IgD-negative memory B cell (primary cell): ENCODE results near the gene OR4D10. TPM values are rescaled to one million over a fixed set of nuclear protein-coding genes. Genes with fewer than 3 reads are reported as not detected.
A peak's percentile ranks its signal among the peaks of the same experiment; 100 is the strongest.
"Not testable (repeated sequence)": the region's sequence is repeated elsewhere in the genome, so short reads cannot be mapped to it uniquely, and the experiment has no call there.

Source experiments
- H3K27ac Mint-ChIP-seq, 3 donors: one replicate each; pipeline ENCODE4 v1.8.0; 2020 to 2022; ENCODE audit warnings: mild to moderate bottlenecking in 3 of 3, mixed read lengths in 3 of 3, moderate library complexity in 1 of 3
- H3K27me3 Mint-ChIP-seq: one replicate; pipeline ENCODE4 v1.8.0; 2021; ENCODE audit warnings: mixed read lengths
- H3K36me3 Mint-ChIP-seq: one replicate; pipeline ENCODE4 v1.8.0; 2020; ENCODE audit warnings: mild to moderate bottlenecking, mixed read lengths
- H3K4me1 Mint-ChIP-seq, 3 donors: one replicate each; pipeline ENCODE4 v1.8.0; 2020 to 2022; ENCODE audit warnings: mixed read lengths in 3 of 3, mild to moderate bottlenecking in 1 of 3
- H3K4me3 Mint-ChIP-seq, 4 donors: one replicate each; pipeline ENCODE4 v1.8.0; 2020 to 2022; ENCODE audit warnings: mild to moderate bottlenecking in 4 of 4, mixed read lengths in 4 of 4, moderate library complexity in 3 of 4
- H3K9me3 Mint-ChIP-seq, 3 donors: one replicate each; pipeline ENCODE4 v1.8.0; 2020 to 2021; ENCODE audit warnings: mixed read lengths in 3 of 3, mild to moderate bottlenecking in 1 of 3
- polyA plus RNA-seq: library from polyadenylated mRNA; unstranded; fragments of 300-500 nt; fragmentation: Illumina TruSeq; gene quantifications from one replicate; pipeline ENCODE4 v1.2.3, GENCODE V29; 2021

Gene OR4D10
- polyA plus RNA-seq, 1 donor from 2014 or later = not detected

DNA sequence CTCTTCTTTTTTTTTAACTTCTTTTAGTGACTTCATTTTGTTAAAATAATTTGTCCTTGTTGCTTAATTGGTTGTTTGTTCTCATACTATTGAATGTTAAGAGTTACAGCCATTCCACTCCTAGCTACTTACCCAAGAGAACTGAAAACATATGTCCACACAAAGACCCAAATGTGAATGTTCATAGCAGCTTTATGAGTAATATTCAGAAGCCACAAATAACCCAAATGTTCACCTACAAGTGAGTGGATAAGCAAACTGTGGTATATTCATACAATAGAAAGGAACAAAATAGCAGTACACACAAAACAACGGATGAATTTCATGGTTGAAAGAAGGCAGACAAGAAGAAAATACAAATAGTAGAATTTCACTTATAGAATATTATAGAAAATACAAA is 28.8 kb downstream of the OR4D10 start:
- Mint-ChIP-seq H3K4me1 (peaks cover 0 to 3% (median 0%) of the 10 kb centered on the region in 3 donors), H3K36me3 (peaks cover 3% of the 10 kb centered on the region), H3K27me3 (peaks cover 13% of the 10 kb centered on the region), H3K27ac (no peak overlapping the region), H3K9me3 (peaks cover 0 to 3% (median 0%) of the 10 kb centered on the region in 3 donors), H3K4me3 (no peak overlapping the region)

DNA sequence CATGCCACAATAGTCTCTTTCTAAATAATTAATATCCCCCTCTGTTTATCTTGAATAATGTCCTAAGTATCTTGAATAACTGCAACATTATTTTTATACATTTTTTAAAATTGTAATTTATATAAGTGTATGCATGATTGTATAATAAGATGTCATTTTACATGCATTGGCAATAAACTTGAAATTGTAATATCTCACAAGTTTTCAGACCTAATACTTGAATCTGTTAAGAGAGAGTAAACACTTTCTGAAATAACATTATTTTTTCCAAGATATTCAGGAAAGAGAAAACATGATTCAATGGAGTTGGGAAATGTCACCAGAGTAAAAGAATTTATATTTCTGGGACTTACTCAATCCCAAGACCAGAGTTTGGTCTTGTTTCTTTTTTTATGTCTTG is 30.2 kb downstream of the OR4D10 start, which contains the start of gene OR4D11:
TSS of gene OR4D11 (plus strand) at position 301 of the 400 bp plus-strand sequence. CDS start at position 301, 0 bp downstream.
- H3K27me3 Mint-ChIP-seq = peaks cover 11% of the 10 kb centered on the region

DNA sequence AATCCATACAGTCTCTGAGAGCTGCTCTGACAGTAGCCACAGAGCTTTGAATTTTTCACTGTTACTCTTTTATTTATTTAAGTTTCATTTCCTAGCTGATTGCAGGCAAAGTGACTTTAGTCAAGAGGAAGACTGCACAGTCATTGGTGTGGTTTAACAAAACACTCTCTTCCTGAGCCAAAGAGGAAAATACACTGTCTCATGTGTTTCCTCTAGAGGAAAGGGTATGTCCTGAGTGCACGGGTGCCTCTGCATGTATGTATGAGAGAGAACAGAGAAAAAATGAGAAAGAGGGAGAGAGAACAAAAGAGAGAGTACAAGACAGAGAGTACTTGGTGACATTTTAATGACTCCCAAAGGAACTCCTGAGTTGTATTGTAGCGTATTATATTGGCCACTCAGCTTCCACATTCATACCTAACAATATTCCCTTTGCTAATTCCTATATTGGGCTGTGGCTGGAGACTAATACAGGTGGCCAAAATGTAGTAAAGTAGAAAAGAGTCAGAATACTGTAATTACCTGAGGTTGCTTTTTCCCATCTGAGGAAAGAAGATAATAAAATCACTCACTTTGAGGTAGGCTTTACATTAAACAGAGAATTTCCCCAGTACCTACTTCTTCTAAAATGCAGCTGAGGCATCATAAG is 38.0 kb downstream of the OR4D10 start, which contains the start of gene OR4D9:
TSS of gene OR4D9 (plus strand) at position 599 of the 649 bp plus-strand sequence. CDS start 3,374 bp downstream, outside the sequence.
- Mint-ChIP-seq H3K27ac (peak within 1 kb of the TSS in 1 of 3 donors; percentile 41), H3K36me3 (no peaks in the 10 kb centered on the region), H3K27me3 (peaks cover 14% of the 10 kb centered on the region), H3K4me3 (no peak within 1 kb of the TSS), H3K4me1 (peaks cover 0 to 5% (median 4%) of the 10 kb centered on the region in 3 donors), H3K9me3 (peaks cover 0 to 2% (median 0%) of the 10 kb centered on the region in 3 donors)

More for the DNA sequence above, 30.2 kb downstream of the OR4D10 start, which contains the start of gene OR4D11:
- Mint-ChIP-seq H3K27ac (no peak within 1 kb of the TSS), H3K9me3 (peaks cover 0 to 2% (median 0%) of the 10 kb centered on the region in 3 donors), H3K36me3 (peaks cover 3% of the 10 kb centered on the region), H3K4me1 (peaks cover 0 to 3% (median 0%) of the 10 kb centered on the region in 3 donors), H3K4me3 (peak within 1 kb of the TSS in 1 of 4 donors; percentile 22)

DNA sequence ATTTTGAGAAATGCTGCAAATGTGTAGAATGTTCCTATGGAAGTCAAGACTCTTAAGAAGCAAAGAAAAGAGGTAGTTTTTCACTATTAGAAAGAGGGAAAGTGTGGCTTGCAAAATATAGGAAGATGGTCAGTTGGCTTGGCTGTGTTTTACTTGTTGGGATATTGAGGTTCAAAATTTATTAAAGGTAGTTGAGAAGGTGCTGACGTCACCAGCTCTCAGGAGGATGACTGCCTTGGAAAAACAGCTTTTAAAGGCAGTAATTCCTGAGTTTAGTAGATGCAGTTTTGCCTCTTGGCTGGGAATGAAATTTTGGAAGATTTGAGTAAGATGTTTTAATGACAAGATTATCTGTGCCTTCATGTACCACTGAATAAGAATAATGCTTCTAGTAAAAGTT is 38.6 kb downstream of the OR4D10 start:
- H3K4me1 Mint-ChIP-seq = peaks cover 0 to 5% (median 4%) of the 10 kb centered on the region in 3 donors
- no peak overlapping the region for H3K4me3 Mint-ChIP-seq
- H3K9me3 Mint-ChIP-seq = peaks cover 0 to under 1% (median 0%) of the 10 kb centered on the region in 3 donors
- peak overlapping the region in 1 of 3 donors; percentile 41 for H3K27ac Mint-ChIP-seq
- H3K36me3 Mint-ChIP-seq = no peaks in the 10 kb centered on the region
- peaks cover 14% of the 10 kb centered on the region for H3K27me3 Mint-ChIP-seq

DNA sequence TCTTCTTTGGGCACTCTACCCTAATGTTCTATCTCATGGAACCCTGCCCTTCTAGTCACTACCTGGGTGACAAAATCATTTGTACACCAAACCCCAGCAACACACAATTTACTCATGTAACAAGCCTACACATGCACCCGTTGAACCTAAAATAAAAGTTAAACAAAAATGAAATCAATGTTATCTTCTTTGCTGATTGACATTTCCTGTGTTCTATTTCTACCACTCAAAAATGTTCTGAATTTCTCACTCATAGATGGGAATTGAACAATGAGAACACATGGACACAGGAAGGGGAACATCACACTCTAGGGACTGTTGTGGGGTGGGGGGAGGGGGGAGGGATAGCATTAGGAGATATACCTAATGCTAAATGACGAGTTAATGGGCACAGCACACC is 47.0 kb downstream of the OR4D10 start:
- not testable (repeated sequence) for H3K36me3 Mint-ChIP-seq

DNA sequence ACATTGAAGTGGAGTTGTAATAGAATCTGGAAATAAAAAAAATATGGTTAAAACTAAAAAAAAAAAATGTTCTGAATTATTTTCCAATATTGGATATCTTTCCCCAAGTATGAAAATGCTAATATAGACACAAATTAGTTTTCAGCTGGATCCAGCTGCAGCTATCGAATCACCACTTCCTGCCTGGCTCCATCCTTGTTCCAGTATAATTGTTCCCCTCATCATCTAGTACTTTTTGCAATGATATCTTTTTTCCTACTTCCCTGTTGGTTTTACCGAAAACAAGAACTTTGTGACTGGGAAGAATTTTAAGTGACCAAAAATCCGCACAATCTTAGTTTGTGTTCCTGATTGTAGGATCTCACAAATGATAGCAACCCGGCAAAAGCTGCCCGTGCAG is 47.6 kb downstream of the OR4D10 start:
- H3K4me1 Mint-ChIP-seq = no peaks in the 10 kb centered on the region
- H3K9me3 Mint-ChIP-seq = peaks cover 0 to 2% (median 0%) of the 10 kb centered on the region in 3 donors
- H3K36me3 Mint-ChIP-seq = no peaks in the 10 kb centered on the region
- H3K27me3 Mint-ChIP-seq = peaks cover 15% of the 10 kb centered on the region
- H3K4me3 Mint-ChIP-seq = no peak overlapping the region
- H3K27ac Mint-ChIP-seq = no peak overlapping the region

More for the DNA sequence above, 47.0 kb downstream of the OR4D10 start:
- not testable (repeated sequence) for H3K4me1 Mint-ChIP-seq, H3K27ac Mint-ChIP-seq, H3K4me3 Mint-ChIP-seq, H3K9me3 Mint-ChIP-seq
- H3K27me3 Mint-ChIP-seq = peaks cover 18% of the 10 kb centered on the region

DNA sequence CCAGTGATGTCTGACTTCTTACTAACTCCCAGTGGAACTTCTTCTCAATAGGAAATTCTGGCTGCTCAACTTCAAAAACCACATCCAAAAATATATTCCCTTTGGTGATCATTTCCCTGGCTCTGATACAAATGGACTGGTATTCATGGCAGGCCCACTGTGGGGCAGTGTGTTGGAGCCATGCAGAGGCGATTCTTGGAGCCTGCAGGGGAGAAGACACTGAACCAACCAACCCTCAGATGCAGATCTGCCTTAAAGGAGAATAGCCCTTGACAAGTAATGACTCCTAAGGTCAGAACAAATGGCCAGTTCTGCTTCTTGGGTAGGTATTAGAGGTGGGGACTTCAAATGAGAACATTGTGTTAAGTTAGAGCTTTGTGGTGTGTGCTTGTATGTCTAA is 50.4 kb downstream of the OR4D10 start:
- Mint-ChIP-seq H3K4me1 (no peaks in the 10 kb centered on the region), H3K27me3 (peaks cover 11% of the 10 kb centered on the region), H3K27ac (no peak overlapping the region), H3K9me3 (no peaks in the 10 kb centered on the region), H3K36me3 (no peaks in the 10 kb centered on the region), H3K4me3 (no peak overlapping the region)

DNA sequence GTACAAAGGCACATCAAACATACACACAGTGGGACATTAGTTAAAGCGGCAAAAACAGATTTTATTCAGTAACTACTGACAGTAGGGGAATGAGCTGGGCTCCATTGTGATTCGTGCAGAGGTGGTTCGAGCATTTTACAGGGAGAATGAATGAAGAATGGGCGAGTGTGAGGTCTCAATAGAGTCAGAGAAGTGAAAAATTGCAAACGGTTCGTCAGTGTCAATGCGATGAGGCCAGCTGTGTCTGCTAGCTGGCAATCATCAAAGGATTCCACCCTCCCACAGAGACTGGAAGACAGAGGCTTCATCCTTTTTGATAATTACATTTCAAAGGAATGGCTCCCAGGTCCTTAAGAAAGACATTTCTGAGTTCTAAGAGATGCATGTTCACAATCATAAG is 55.6 kb downstream of the OR4D10 start:
- Mint-ChIP-seq H3K9me3 (no peaks in the 10 kb centered on the region), H3K27ac (no peak overlapping the region), H3K4me3 (peak overlapping the region in 1 of 4 donors; percentile 37)

More for the DNA sequence above, 55.6 kb downstream of the OR4D10 start:
- Mint-ChIP-seq H3K27me3 (peaks cover 6% of the 10 kb centered on the region), H3K36me3 (no peaks in the 10 kb centered on the region), H3K4me1 (peaks cover 0 to 3% (median 0%) of the 10 kb centered on the region in 3 donors)

Other genes with a start within 250 kb of the OR4D10 start
- not detected for gene OR5AN1, start 114.4 kb upstream of the OR4D10 start, polyA plus RNA-seq
- not detected for gene OR5A2, start 46.9 kb upstream of the OR4D10 start, polyA plus RNA-seq
- gene OR5A1, start 36.8 kb upstream of the OR4D10 start, polyA plus RNA-seq = not detected
- not detected for gene OR4D6, start 16.4 kb upstream of the OR4D10 start, polyA plus RNA-seq
- not detected for gene OR4D11, start 30.3 kb downstream of the OR4D10 start, polyA plus RNA-seq
- not detected for gene OR4D9, start 38.2 kb downstream of the OR4D10 start, polyA plus RNA-seq
- 15.3 TPM for gene OSBP, start 142.5 kb downstream of the OR4D10 start, polyA plus RNA-seq
- 6.0 TPM for gene PATL1, start 195.7 kb downstream of the OR4D10 start, polyA plus RNA-seq
- gene OR10V1, start 240.5 kb downstream of the OR4D10 start, polyA plus RNA-seq = not detected